Measurements from ENCODE around the gene WT1. TPM values are rescaled to one million over a fixed set of nuclear protein-coding genes. Genes with fewer than 3 reads are reported as not detected.

WT1 gene
- total RNA-seq, 1 donor from 2014 or later: 122 TPM

GRCh38 chr11:32444186-32444585 lies 8.8 kb upstream of the WT1 start:
- TF ChIP-seq, protein P1, sequence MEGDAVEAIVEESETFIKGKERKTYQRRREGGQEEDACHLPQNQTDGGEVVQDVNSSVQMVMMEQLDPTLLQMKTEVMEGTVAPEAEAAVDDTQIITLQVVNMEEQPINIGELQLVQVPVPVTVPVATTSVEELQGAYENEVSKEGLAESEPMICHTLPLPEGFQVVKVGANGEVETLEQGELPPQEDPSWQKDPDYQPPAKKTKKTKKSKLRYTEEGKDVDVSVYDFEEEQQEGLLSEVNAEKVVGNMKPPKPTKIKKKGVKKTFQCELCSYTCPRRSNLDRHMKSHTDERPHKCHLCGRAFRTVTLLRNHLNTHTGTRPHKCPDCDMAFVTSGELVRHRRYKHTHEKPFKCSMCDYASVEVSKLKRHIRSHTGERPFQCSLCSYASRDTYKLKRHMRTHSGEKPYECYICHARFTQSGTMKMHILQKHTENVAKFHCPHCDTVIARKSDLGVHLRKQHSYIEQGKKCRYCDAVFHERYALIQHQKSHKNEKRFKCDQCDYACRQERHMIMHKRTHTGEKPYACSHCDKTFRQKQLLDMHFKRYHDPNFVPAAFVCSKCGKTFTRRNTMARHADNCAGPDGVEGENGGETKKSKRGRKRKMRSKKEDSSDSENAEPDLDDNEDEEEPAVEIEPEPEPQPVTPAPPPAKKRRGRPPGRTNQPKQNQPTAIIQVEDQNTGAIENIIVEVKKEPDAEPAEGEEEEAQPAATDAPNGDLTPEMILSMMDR (IDR thresholded peaks at IDR 0.05; ENCODE audit: unreplicated experiment): no peak
- peak overlapping the region; percentile 39 for H3K27ac Mint-ChIP-seq
- peaks cover 61% of the 10 kb centered on the region for H3K4me1 Mint-ChIP-seq
- no peaks in the 10 kb centered on the region for H3K9me3 Mint-ChIP-seq
- no peak overlapping the region for H3K4me3 Mint-ChIP-seq
- H3K36me3 Mint-ChIP-seq: peaks cover 21% of the 10 kb centered on the region
- DNase-seq (ENCODE audit: low spot score in 2 of 2, unreplicated experiment in 2 of 2): no peak
- H3K27me3 Mint-ChIP-seq (ENCODE audit: low read depth): peaks cover 58% of the 10 kb centered on the region

DNA sequence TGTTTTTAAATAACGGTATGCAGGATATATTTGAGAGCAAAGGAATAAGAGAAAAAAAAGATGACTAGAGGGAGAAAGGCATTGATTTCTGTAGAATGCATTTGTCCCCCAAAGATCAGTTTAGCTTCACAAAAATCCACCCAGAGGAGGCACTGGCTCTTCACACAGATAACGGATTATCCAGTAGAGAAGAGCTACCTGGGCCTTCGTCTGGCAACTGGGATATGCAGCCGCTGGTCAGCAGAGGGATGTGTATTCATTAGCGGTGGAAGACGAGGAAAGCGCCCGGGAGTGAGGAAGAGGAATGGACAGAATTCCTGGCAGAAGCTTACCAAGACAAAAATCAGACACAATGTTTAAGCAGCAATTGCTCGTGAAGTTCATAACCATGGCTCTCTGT lies 5.6 kb upstream of the WT1 start:
- Mint-ChIP-seq H3K27ac (peak overlapping the region; percentile 48), H3K4me3 (peak overlapping the region; percentile 43), H3K27me3 (ENCODE audit: low read depth) (peaks cover 84% of the 10 kb centered on the region), H3K9me3 (no peaks in the 10 kb centered on the region), H3K4me1 (peaks cover 62% of the 10 kb centered on the region), H3K36me3 (peaks cover 21% of the 10 kb centered on the region)
- TF ChIP-seq, protein P1 (IDR thresholded peaks at IDR 0.05; ENCODE audit: unreplicated experiment): no peak
- no peak for DNase-seq (ENCODE audit: low spot score in 2 of 2, unreplicated experiment in 2 of 2)

DNA sequence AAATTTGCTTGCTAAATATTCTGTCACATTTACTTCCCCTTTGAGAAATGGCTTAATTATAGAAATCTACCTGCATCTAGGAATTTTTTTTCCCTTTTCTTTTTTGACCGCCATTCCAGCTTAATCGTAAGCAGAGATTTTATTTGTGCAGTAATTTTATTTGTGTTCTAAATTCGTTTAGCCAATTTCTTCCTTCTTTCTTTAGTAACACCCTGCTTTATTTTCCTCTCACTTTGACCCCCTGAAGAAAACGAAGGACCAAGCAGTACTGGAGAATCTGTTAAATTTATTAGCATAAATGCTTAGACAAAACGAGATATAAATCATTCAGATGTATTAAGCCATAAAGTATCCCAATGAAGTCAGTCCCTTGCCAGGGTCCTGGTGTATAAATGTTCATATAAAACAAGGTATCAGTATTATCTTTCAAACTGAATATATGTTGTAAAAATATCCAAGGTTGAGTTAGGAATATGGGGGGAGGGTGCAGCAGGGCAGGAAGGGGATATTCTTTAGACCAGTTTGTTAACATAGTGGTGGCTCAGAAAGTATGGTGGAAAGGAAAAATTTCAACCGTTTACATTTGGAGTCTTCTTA lies 5.1 kb upstream of the WT1 start:
- TF ChIP-seq, protein P1 (IDR thresholded peaks at IDR 0.05; ENCODE audit: unreplicated experiment): no peak
- H3K4me3 Mint-ChIP-seq: peak overlapping the region; percentile 43
- H3K27me3 Mint-ChIP-seq (ENCODE audit: low read depth): peaks cover 85% of the 10 kb centered on the region
- H3K36me3 Mint-ChIP-seq: peaks cover 20% of the 10 kb centered on the region
- H3K4me1 Mint-ChIP-seq: peaks cover 61% of the 10 kb centered on the region
- H3K27ac Mint-ChIP-seq: peak overlapping the region; percentile 84
- no peaks in the 10 kb centered on the region for H3K9me3 Mint-ChIP-seq
- no peak for DNase-seq (ENCODE audit: low spot score in 2 of 2, unreplicated experiment in 2 of 2)

GRCh38 chr11:32439501-32440210 lies 4.3 kb upstream of the WT1 start:
- H3K4me3 Mint-ChIP-seq: peak overlapping the region; percentile 89
- TF ChIP-seq, protein P1 (IDR thresholded peaks at IDR 0.05; ENCODE audit: unreplicated experiment): no peak

GRCh38 chr11:32438866-32439489 lies 3.6 kb upstream of the WT1 start:
- Mint-ChIP-seq H3K27me3 (ENCODE audit: low read depth) (peaks cover 85% of the 10 kb centered on the region), H3K4me3 (peak overlapping the region; percentile 89), H3K36me3 (peaks cover 19% of the 10 kb centered on the region), H3K27ac (peak overlapping the region; percentile 99), H3K9me3 (no peaks in the 10 kb centered on the region), H3K4me1 (peaks cover 62% of the 10 kb centered on the region)
- DNase-seq (ENCODE audit: low spot score in 2 of 2, unreplicated experiment in 2 of 2): peak in 1 of 2 experiments; percentile 57
- TF ChIP-seq, protein P1 (IDR thresholded peaks at IDR 0.05; ENCODE audit: unreplicated experiment): no peak

More at GRCh38 chr11:32439501-32440210, 4.3 kb upstream of the WT1 start:
- peak overlapping the region; percentile 98 for H3K27ac Mint-ChIP-seq
- peaks cover 62% of the 10 kb centered on the region for H3K4me1 Mint-ChIP-seq
- H3K27me3 Mint-ChIP-seq (ENCODE audit: low read depth): peaks cover 82% of the 10 kb centered on the region
- H3K36me3 Mint-ChIP-seq: peaks cover 20% of the 10 kb centered on the region
- DNase-seq (ENCODE audit: low spot score in 2 of 2, unreplicated experiment in 2 of 2): no peak
- no peaks in the 10 kb centered on the region for H3K9me3 Mint-ChIP-seq

Data from mesothelial cell of epicardium (in vitro differentiated cells).